D721Med (cell line): ENCODE results near the gene JMJD1C.

Experiments
- DNase-seq: peaks from one replicate; pipeline ENCODE4 v3.0.0; 2011; ENCODE audit warnings: low spot score; ENCODE audit not compliant: insufficient read length
- FAIRE-seq: peaks from 2 replicates; lab custom pipeline; 2011; peaks lifted over from hg19 to GRCh38; lab: Jason Lieb, UNC
- TF ChIP-seq, protein P1 (sequence below): IDR thresholded peaks from 2 replicates; pipeline ENCODE4 v1.5.1; 2012; ENCODE audit warnings: mild to moderate bottlenecking, control low read depth; ENCODE audit not compliant: insufficient read depth; ENCODE audit errors: missing control alignments

Gene JMJD1C

GRCh38 chr10:63227207-63227895 lies 238.4 kb downstream of the JMJD1C start:
- DNase-seq: no peak
- no peak for FAIRE-seq

DNA sequence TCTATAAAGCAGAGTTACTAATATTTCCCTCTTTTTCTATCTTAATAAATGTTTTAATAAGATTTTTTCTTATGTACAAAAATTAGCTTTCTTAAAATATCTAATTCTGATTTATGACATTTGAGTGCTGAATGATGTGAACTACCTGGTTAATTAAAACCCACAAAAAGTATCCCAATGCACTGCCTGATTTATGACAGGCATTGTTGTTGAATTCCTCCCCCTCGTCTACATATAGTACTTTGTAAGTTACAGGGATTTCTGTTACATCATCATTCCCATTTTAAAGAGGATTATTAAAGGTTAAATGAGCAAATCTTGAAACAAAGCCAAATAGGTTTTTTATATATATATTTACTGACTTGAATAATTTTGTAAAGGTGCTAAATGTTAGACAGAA lies 241.5 kb downstream of the JMJD1C start:
- no peak for DNase-seq
- FAIRE-seq: no peak
- TF ChIP-seq, protein P1, sequence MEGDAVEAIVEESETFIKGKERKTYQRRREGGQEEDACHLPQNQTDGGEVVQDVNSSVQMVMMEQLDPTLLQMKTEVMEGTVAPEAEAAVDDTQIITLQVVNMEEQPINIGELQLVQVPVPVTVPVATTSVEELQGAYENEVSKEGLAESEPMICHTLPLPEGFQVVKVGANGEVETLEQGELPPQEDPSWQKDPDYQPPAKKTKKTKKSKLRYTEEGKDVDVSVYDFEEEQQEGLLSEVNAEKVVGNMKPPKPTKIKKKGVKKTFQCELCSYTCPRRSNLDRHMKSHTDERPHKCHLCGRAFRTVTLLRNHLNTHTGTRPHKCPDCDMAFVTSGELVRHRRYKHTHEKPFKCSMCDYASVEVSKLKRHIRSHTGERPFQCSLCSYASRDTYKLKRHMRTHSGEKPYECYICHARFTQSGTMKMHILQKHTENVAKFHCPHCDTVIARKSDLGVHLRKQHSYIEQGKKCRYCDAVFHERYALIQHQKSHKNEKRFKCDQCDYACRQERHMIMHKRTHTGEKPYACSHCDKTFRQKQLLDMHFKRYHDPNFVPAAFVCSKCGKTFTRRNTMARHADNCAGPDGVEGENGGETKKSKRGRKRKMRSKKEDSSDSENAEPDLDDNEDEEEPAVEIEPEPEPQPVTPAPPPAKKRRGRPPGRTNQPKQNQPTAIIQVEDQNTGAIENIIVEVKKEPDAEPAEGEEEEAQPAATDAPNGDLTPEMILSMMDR: no peak

More at GRCh38 chr10:63227207-63227895, 238.4 kb downstream of the JMJD1C start:
- TF ChIP-seq, protein P1: no peak

DNA sequence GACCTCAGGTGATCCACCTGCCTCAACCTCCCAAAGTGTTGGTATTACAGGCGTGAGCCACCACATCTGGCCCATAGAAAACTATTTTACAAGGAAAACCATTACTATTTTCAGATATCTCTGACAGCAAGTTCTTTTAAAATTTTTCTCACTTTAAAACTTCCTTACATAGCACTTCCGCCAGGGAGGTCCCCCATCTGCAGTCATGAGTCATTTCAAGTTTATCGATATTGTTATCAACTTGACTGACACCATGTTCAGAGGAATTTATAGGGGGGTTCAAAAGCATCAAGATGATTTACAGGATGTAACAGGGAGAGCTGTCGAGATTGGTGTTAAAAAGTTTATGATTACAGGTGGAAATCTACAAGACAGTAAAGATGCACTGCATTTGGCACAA lies 243.8 kb downstream of the JMJD1C start:
- TF ChIP-seq, protein P1: no peak
- no peak for FAIRE-seq
- DNase-seq: no peak

- TF ChIP-seq, protein P1: no peak
- DNase-seq (no peak), FAIRE-seq (no peak)
These were observed 246.0 kb downstream of the JMJD1C start for GRCh38 chr10:63219749-63220148.

GRCh38 chr10:63217120-63217605 lies 248.6 kb downstream of the JMJD1C start:
- TF ChIP-seq, protein P1: peak; percentile 67
- no peak for DNase-seq
- no peak for FAIRE-seq

DNA sequence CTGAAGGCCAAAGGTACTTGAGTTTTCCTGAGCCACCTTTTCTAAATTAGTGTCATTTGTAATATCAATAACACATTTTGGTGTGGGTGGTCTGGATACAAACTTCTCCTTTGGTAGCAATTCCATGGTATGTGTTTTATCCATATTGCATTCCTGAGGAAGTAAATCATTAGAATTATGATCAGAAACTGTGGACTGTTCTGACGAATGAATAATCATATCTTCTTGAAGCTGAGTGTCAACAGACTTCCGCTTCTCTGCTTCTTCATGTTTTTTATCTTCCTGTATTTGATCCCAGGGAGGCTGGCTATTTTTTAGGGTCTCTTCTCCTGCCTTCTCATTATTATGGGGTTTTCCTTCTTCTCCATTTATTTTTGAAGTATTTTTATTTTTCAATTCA lies 251.2 kb downstream of the JMJD1C start:
- TF ChIP-seq, protein P1: no peak
- DNase-seq (no peak), FAIRE-seq (no peak)

DNA sequence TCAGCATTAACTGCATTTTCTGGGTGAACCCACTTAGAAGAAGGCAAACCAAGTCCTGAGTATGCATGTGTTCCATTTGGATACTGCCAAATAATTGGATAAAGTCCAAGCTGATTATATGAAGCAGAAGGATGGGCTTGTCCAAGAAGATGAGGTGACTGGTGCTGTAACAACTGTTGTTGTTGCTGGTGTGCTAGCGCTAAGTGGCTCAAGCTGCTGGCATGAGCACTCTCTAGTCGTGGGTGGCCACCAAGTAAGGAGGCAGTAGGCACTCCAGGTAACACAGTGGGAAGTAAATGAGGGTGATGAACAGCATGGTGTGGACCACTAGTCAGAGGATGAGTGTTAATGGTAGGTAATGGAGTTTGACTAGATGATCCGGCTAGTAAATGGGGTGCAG lies 252.3 kb downstream of the JMJD1C start:
- TF ChIP-seq, protein P1: no peak
- DNase-seq (no peak), FAIRE-seq (no peak)
